Measurements from ENCODE around the gene ANKRD23.
"Not testable (repeated sequence)": the region's sequence is repeated elsewhere in the genome, so short reads cannot be mapped to it uniquely, and the experiment has no call there.

ANKRD23 gene

GRCh38 chr2:96863056-96863455 is 19.2 kb upstream of the ANKRD23 start:
- DNase-seq (ENCODE audit: low spot score): not testable (repeated sequence)

- DNase-seq (ENCODE audit: low spot score): no peak
Measured at GRCh38 chr2:96861074-96861473, 17.3 kb upstream of the ANKRD23 start.

- DNase-seq (ENCODE audit: low spot score): no peak
Measured at GRCh38 chr2:96860065-96861029, 16.5 kb upstream of the ANKRD23 start.

GRCh38 chr2:96859681-96860064 is 15.9 kb upstream of the ANKRD23 start:
- no peak for DNase-seq (ENCODE audit: low spot score)

GRCh38 chr2:96859099-96859649 is 15.4 kb upstream of the ANKRD23 start:
- no peak for DNase-seq (ENCODE audit: low spot score)

GRCh38 chr2:96857667-96858372 is 14.0 kb upstream of the ANKRD23 start, which contains the start of gene ANKRD39:
ANKRD39 (minus strand) TSS chr2:96858016; CDS start chr2:96857987, 29 bp downstream.
- peak; percentile 98 for DNase-seq (ENCODE audit: low spot score)

GRCh38 chr2:96856776-96857666 is 13.2 kb upstream of the ANKRD23 start:
- DNase-seq (ENCODE audit: low spot score): peak; percentile 32

GRCh38 chr2:96853321-96853720 is 9.5 kb upstream of the ANKRD23 start:
- no peak for DNase-seq (ENCODE audit: low spot score)

GRCh38 chr2:96852667-96853066 is 8.8 kb upstream of the ANKRD23 start:
- no peak for DNase-seq (ENCODE audit: low spot score)

- no peak for DNase-seq (ENCODE audit: low spot score)
Measured at GRCh38 chr2:96848264-96848663, 4.4 kb upstream of the ANKRD23 start.

- DNase-seq (ENCODE audit: low spot score): no peak
Measured at GRCh38 chr2:96847586-96847985, 3.8 kb upstream of the ANKRD23 start.

- DNase-seq (ENCODE audit: low spot score): no peak
Measured at GRCh38 chr2:96846825-96847224, 3.0 kb upstream of the ANKRD23 start.

- DNase-seq (ENCODE audit: low spot score): no peak
Measured at GRCh38 chr2:96844405-96844808, 586 bp upstream of the ANKRD23 start.

- no peak for DNase-seq (ENCODE audit: low spot score)
Measured at GRCh38 chr2:96842600-96842999, 1.2 kb downstream of the ANKRD23 start.

- DNase-seq (ENCODE audit: low spot score): no peak
Measured at GRCh38 chr2:96841701-96842495, 1.9 kb downstream of the ANKRD23 start.

- no peak for DNase-seq (ENCODE audit: low spot score)
Measured at GRCh38 chr2:96839875-96840850, 3.7 kb downstream of the ANKRD23 start.

GRCh38 chr2:96839293-96839874 is 4.4 kb downstream of the ANKRD23 start:
- peak; percentile 88 for DNase-seq (ENCODE audit: low spot score)

GRCh38 chr2:96838345-96839292 is 5.2 kb downstream of the ANKRD23 start:
- no peak for DNase-seq (ENCODE audit: low spot score)

Measured in CD4-positive, alpha-beta T cell treated with Interleukin-6 at 100 ng/mL for 8 hours (primary cell).